Measurements from ENCODE around the gene AK1. TPM values are rescaled to one million over a fixed set of nuclear protein-coding genes. Genes with fewer than 3 reads are reported as not detected.
"Not testable (repeated sequence)": the region's sequence is repeated elsewhere in the genome, so short reads cannot be mapped to it uniquely, and the experiment has no call there.

Gene AK1
- total RNA-seq, 1 donor from 2014 or later: 416 TPM

DNA sequence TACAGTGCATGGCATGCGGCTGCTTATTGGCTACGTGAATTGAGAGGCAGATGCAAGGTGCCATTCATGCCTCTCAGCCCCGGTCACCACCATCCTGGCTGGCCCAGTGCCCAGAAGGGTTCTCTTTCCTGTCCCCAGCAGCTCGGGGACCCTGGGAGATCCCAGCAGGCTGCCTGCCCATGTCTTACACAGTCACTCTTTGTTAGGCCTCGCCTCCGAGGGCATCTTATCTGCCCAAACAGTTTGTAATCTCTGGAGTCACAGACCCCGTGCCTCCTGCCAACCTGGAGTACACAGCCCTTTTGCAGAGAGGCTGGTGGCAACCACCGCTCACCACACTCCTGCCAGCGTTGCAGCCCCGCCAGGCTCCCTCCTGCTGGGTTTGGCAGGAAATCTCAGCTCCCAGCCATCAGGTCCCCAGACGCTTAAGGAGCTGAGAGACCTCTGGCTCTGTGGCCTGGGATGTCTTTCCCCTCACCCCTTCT lies 7.0 kb upstream of the AK1 start:
- peak; percentile 68 for DNase-seq

DNA sequence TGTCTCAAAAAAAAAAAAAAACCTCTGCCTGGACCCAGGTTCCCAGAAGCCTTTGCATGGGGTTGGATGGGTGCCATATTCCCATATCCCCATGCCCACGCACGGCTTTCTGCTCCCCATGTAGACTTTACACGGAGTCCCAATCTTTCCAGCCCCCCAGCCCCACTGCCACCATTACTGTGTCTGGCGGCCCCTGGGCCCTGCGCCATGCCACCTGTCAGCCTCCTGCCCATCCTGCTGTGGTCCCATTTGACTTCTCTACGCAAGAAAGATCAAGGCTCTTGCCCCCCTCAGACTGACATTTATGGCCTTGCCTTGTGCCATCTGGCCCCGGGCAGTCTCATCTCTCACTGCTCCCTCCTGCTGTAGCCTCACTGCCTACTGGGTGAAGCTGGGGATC lies 6.5 kb upstream of the AK1 start:
- DNase-seq: no peak

DNA sequence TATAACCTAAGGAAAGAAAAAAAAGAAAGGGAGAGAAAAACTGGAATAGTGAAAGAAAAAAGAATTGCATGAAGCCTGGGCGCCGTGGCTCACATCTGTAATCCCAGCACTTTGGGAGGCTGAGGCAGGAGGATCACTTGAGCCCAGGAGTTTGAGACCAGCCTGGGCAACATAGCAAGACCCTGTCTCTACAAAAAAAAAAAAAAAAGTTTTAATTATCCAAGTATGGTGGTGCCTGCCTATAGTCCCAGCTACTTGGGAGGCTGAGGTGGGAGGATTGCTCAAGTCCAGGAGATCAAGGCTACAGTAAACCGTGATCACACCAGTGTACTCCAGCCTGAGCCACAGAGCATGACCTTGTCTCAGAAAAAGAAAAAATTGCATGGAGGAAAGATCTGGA lies 4.2 kb upstream of the AK1 start:
- not testable (repeated sequence) for DNase-seq

DNA sequence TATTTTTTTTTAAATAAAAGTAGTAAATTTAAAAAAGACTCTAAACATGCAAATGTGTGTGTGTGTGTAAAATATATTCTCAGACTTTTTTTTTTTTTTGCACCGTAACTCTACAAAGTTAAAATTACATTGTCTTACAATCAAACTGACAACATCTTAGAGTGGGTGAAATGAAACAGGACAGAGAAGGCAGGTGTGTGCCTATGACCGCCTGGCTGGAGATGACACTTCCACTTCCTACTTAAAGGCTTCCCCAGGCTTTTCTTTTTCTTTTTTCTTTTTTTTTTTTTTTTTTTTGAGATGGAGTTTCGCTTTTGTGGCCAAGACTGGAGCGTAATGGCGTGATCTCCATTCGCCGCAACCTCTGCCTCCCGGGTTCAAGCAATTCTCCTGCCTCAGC lies 2.7 kb upstream of the AK1 start:
- DNase-seq: no peak

DNA sequence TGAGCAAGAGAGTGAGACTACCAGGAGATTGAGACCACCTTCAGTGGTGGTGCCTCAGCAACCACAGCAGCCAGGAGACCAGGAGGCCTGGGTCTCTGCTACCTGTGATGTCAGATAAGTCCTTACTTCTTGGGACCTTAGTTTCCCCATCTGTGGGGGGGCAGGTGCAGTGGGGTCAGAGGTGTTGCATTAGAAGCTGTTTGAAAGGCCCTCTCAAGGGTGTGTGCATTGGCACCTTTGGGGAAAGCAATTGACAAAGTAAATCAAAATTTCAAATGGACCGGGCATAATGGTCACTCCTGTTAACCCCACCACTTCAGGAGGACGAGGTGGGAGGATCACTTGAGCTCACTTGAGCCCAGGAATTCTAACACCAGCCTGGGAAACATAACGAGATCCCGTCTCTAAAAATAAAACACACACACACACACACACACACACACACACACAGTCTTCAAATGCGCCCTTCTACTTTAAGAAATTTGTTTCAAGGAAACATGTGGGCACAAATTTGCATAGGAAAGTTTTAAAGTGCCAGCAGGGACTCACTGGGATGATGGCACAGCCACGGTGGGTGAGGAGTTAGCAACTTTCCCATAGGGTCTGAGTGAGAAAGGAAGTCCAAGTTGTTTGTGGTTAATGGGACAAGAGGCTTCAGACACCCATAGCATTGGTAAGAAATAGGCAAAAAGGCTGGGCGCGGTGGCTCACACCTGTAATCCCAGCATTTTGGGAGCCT lies 1.3 kb upstream of the AK1 start:
- no peak for DNase-seq

DNA sequence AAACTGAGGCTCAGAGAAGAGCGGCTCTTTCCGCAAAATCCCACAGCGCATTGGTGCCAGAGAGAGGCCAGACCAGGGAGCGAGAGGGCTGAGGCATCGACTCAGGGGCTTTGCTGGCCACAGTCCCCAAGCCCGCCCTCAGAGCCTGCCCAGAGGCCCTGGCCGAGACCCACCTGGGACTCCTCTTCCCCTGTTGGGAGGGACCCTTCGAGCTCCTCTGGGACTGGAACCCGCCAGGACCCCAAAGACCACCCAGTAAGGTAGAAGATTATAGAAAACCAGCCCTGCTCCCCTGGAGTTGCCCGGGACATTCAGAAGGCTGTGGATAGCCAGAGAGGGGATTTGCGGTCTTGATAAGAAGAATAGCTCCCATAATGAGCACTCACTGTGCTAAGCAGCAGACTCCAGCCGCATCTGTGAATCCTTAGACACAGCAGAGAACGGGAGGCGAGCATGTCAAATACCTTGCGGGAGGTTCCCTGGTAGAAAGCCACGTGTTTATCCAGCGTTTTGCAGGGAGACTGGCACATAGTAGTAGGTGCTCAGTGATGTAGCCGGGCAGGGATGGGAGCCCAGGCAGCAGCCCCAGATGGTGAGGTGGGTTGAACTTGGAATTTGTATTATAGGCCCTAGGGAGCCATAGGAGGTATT lies 651 bp upstream of the AK1 start:
- DNase-seq: no peak

DNA sequence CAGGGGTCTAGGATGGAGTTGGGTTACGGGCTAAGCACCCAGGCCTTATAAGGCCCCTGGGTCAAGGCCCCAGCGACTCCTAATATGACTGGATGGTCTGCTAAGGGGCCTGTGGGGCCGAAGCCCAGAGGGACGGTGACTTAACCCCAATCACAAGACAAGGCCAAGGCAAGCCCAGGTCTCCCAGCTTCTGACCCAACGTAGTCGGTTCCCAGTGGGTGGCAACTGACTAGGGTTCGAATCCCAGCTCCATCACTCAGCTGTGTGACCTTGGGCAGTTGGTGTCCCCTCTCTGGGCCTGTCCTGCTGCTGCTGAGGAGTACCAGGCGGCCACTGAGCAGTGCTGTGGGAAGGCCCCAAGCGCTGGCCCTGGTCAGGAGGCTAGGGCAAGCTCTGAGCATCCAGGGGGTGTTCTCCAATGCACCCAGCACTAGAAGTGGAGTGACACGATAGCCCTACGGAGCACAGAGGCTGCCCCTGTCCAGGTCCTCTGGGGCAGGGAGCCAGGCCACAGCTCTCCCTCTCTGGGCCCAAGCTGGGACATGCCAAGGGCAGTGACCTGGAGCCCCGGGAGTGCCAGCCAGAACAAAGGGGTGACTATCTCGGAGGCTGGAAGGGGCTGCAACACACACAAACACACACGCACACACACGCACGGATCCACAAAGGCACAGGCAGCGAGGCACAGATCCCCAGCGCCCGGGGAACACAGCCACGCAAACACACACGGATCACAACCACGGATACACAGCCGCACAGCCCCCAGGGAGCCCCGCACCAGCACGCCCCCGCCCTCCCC lies 512 bp downstream of the AK1 start:
- DNase-seq: peak; percentile 58

DNA sequence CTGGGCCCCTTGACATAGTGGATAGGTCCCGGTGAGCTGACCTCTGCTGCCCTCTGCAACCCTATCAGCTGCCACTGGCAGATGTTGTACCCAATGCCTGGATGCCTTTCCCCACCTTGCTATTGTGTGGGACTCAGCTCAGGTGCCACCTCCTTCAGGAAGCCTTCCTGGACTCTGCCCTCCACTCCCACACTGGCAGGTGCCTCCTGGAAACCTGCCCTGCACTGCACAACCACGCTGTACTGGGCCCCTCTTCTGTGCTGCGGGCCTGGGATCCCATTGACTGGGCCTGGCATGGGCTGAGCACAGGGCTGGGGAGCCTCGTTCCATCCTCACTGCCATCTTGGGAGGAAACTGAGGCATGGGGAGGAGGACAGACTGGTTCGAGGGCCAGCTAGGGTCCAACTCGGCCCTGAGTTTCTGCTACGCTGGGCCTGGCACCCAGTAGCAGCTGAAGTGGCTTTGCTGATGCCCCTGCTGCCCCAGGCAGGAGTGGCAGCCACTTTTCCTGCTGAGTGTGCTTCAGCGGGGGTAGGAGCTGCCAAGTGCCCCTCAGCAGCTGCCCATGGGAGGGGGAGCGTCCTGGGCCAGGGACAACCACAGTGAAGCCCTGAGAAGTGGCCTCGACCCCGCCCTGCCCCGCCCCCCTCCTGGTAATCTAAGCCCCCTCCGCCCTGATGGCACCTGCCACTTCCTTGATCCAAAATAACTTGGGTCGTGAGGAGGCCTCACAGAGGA lies 1.3 kb downstream of the AK1 start:
- DNase-seq: peak; percentile 92

DNA sequence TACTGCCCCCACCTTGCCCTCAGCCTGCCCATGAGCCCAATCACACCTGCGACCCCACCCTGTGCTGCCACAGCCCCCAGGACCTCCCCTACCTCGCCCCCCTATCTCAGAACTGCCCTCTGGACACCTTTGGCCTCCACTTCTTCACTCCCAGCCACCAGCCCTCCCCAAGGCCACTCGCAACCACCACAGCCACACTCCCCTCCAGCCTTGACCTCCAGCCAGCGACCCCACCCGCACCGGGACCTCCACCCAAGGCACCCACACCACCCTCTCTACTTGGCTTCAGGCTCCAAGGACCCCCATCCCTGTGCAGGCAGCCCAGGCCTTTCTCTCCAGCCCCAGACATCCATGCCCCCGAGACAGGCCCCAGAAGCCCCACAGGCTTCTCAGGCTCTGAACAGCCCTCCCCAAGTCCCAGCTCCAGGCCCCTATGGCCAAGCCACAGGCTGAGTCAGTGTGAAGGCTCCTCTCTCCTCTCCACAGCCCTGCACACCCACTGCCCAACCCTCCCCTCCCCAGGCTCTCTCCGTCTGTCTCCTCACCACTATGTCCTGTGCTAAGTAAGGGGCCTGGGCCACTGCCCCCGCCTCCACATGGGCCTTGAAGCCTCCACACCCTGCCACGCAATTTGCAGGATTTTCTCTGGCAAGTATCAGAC lies 2.0 kb downstream of the AK1 start:
- peak; percentile 51 for DNase-seq

DNA sequence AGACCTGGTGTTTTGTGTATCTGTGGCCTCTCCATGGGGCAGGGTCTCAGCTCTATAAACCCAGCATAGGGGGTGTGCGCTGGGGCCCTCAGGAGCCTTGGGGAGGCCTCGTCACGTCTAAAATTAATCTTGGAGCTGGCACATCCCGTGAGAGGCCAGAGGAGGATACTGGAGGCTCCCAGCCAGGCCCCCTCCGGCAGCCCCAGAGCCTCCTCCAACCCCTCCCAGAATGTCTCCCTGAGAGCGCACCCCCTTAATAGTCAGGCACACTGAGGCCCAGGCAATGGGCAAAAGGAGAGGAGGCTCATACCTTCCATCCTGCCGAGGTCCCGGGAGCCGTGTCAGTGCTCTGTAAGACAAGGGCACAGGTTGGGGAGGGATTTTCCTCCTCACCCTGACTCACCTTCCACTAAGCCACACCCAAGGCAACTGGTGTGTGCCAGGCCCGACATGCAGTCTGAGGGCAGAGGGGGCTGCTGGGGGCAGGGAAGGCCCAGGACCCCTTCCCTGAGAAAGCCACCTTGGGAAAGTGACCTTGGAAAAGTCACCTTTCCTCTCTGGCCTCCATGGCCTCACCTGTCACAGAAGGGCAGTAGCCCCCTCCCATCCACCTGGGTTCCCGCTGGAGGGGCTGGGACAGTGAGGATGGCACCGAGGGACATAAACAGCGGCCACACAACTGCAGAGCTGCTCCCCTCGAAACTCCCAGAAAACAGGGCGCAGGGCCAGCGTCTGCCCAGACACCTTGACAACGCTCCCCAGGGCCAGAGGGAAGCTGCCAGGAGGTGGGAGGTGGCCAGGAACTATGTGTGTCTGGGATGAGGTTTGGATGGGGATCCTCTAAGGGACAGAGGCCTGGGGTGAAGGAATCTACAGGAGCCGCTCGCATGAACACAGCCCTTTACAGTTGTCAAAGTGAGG lies 2.9 kb downstream of the AK1 start:
- DNase-seq: no peak

DNA sequence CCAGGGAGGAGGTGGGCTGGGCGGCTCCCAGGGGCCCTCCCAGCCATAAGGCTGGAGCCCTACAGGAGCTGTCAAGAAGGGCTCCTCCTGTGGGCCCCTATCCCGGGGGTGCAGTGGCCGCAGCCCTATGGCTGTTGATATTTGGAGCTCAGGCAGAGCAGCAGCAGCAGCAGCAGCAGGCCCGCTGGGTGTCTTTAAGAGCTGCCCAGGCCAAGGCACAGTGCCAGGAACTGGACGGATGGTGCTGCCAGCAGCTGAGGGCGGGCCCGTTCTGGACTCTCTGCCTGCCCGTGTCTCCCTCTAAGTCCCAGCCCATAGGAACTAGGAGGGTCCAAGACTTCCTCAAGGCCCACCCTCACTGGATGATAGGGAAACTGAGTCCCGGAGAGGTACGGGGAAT lies 3.6 kb downstream of the AK1 start:
- DNase-seq: peak; percentile 88

DNA sequence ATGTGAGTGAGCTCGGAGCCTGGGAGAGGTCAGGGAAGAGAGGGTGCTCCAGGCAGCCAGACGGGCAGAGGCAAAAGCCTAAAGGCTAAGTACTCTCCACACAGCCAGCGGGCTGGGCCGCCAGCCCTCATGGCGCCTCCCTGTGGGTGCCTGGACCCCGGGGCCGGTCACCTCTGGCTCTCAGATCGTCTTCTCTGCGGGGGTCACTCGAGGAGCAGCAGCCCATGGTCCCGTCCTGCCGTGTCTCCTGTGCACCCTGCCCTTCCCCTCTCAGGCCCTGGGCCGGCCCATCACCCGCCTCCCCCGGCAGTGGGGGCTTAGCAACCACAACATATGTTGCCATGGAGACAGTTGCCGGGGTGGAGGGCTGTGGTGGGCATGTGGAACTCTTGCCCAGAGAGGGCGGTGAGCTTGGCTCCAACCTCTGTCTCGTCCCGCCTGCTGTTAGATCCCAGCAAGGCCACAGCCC lies 4.2 kb downstream of the AK1 start:
- peak; percentile 88 for DNase-seq

DNA sequence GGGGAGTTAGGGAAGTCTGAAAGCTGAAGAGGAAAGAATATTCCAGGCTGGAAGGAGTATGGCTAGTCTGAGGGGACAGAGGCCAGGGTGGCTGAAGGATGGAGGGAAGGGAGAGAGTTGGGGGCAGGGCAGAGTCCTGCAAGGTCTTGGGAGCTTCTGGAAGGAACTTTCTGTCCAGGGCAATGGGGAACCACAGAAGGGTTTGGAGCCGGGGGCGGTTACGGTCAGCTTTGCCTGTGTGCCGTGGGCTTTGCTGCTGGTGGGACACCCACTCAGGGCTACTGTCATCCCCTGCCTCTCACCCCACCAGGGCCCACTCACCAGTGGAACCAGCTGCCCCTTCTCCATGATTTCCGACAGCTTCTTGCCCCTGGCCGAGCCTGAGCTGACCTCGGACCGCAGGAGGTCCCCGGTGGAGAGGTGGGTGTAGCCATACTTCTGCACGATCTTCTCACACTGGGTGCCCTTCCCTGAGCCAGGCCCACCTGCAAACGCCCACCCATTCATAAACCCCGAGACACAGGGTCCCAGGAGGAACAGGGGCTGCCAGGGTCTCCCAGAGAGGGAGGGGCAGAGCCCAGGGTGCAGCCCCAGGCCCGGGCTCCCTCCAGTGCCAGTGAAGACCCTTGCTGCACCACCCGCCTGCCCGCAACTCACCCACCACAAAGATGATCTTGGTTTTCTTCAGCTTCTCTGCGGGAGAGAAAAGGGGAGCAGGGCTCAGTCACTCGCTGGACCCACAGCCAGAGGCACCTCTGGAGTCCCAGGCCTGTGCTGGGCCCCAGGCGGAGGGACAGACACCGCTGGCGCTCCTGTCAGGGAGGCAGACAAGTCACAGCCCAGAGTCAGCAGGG lies 4.9 kb downstream of the AK1 start:
- no peak for DNase-seq

DNA sequence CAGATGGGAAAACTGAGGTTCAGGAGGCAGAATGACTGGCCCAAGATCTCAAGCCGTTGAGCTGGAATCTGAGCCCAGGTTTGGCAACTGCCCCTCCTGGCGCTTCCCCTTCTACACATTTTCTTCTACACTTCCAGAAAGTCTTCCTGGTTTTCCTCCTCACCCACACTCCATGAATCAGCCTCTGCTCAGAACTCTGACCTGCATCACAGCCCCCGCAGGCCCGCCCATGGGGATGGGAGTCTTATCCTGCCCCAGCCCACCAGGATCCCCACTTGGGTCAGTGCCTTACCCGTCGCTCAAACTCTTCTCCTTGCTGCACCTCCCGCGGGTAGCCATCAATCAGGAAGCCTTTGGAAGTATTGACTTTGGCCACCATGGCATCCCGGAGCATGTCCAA lies 5.9 kb downstream of the AK1 start:
- no peak for DNase-seq

DNA sequence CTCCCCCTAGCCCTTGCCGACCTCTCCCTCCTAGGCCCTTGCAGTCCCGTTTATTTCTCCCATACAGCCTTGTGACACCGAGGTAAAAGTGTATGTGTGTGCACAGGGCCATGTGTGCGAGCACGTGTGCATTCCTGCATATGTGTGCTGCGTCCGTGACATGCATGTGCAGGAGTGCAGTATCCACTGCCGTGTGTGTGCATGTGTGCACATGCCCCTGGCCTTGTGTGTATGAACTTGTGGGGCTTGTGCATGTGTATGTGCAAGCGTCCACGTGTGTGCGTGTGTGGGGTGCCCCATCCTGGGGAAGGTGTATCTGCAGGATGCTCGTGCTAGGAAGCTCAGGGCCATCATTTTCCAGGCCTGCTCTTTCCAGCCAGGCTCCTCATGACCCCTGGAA lies 6.6 kb downstream of the AK1 start:
- no peak for DNase-seq

DNA sequence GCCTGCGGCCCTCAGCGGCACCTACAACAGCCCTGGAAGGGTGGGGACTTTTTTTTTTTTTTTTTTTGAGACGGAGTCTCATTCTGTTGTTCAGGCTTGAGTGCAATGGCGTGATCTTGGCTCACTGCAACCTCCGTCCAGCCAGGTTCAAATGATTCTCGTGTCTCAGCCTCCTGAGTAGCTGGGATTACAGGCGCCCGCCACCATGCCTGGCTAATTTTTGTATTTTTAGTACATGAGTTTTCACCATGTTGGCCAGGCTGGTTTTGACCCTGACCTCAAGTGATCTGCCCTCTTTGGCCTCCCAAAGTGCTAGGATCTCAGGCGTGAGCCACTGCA lies 7.4 kb downstream of the AK1 start:
- not testable (repeated sequence) for DNase-seq

DNA sequence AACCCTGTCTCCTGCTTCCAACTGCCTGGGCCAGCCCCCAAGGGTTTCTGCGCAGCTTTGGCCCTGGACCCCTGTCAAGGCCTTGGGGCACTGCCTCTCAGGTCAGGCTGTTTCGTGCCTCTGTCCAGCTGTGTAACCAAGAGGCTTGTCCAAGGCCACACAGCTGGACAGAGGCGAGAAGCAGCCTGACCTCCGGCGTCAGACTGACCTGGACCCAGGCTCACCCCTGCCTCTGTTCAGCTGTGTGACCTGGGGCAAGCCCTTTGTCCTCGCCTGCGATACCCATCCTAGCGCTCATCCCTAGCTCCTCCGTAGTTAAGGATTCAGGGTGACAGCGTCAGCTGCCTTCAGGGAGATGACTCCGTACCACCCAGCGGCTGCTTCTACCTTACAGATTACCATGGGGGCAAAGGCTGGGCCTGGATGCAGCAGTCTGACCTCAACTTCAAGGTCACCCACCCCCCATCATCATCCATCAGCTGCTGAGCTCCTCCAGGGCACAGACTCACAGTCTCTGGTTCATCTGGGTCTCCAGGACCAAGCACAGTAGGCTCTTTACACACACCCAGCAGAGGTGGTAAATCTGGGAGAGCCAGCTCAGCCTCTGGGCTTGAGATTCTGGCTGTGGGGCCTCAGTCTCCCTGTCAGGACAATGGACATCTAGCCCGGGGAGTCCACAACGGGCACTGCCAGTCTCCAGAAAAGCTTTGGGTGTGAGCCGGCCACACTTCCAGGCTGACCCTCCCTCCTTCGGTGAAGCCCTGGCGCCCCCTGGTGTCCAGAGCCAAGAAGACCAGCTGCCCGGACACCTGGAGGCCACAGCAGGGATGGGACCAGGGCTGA lies 7.9 kb downstream of the AK1 start:
- peak; percentile 97 for DNase-seq

DNA sequence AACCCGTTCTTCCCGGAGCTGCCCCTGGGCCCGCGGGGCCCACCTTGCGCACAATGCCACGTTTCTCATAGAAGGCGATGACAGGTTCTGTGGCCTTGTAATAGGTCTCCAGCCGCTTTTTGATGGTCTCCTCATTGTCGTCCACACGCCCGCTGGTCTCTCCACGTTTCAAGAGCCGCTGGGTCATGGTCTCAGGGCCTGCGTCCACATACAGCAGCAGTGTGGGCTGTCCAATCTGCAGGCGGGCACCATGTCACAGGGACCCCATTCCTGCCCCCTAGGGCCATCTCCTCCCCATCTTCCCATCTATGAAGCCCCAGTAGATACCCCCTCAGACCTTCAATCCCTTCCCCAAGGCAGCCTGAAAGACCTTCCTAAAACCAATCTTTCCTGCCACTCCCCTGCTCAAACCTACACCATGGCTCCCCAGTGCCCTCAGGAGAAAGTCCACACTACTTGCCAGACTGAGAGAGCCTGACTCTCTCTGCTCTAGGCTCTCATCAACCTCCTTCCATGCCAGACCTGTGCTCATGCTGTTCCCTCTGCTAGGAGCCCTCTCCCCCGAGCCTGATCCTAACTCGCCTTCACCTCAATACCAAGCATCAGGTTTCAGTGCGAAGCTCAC lies 9.1 kb downstream of the AK1 start:
- no peak for DNase-seq

All from tongue (tissue), 2 donors.